ENCODE results near the gene USP3.

- TF ChIP-seq CTCF (IDR thresholded peaks at IDR 0.05; ENCODE audit: low read depth, low read length, missing input control): no peak
- TF ChIP-seq GABPA (IDR thresholded peaks at IDR 0.05 in 1 of 2, conservative IDR thresholded peaks at IDR 0.05 in 1 of 2): no peak
- TF ChIP-seq, protein P1, sequence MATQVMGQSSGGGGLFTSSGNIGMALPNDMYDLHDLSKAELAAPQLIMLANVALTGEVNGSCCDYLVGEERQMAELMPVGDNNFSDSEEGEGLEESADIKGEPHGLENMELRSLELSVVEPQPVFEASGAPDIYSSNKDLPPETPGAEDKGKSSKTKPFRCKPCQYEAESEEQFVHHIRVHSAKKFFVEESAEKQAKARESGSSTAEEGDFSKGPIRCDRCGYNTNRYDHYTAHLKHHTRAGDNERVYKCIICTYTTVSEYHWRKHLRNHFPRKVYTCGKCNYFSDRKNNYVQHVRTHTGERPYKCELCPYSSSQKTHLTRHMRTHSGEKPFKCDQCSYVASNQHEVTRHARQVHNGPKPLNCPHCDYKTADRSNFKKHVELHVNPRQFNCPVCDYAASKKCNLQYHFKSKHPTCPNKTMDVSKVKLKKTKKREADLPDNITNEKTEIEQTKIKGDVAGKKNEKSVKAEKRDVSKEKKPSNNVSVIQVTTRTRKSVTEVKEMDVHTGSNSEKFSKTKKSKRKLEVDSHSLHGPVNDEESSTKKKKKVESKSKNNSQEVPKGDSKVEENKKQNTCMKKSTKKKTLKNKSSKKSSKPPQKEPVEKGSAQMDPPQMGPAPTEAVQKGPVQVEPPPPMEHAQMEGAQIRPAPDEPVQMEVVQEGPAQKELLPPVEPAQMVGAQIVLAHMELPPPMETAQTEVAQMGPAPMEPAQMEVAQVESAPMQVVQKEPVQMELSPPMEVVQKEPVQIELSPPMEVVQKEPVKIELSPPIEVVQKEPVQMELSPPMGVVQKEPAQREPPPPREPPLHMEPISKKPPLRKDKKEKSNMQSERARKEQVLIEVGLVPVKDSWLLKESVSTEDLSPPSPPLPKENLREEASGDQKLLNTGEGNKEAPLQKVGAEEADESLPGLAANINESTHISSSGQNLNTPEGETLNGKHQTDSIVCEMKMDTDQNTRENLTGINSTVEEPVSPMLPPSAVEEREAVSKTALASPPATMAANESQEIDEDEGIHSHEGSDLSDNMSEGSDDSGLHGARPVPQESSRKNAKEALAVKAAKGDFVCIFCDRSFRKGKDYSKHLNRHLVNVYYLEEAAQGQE (IDR thresholded peaks at IDR 0.05): no peak
- TF ChIP-seq ATF3 (IDR thresholded peaks at IDR 0.05): no peak
- TF ChIP-seq, protein P2, sequence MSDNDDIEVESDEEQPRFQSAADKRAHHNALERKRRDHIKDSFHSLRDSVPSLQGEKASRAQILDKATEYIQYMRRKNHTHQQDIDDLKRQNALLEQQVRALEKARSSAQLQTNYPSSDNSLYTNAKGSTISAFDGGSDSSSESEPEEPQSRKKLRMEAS (IDR thresholded peaks at IDR 0.05): no peak
- no peak for TF ChIP-seq YY1 (IDR thresholded peaks at IDR 0.05)
- no peak for TF ChIP-seq TAF1 (conservative IDR thresholded peaks at IDR 0.05)
- no peak for TF ChIP-seq RAD21 (IDR thresholded peaks at IDR 0.05)
- TF ChIP-seq FOXA1 (IDR thresholded peaks at IDR 0.05): no peak
- TF ChIP-seq JUND (IDR thresholded peaks at IDR 0.05): no peak
- no peak for TF ChIP-seq SP1 (IDR thresholded peaks at IDR 0.05)
- no peak for TF ChIP-seq EGR1 (IDR thresholded peaks at IDR 0.05; ENCODE audit: low read depth in 2 of 2)
Observed at GRCh38 chr15:63463793-63464192, 40.6 kb upstream of the USP3 start.

All from liver (tissue), 3 donors.